ENCODE measurements around the gene PCNT. TPM values are rescaled to one million over a fixed set of nuclear protein-coding genes. Genes with fewer than 3 reads are reported as not detected.

The PCNT gene
- total and polyA plus RNA-seq, 2 donors (not counting 1 experiment from before 2014, with no cell fraction given): 20.3 to 58.1 TPM

GRCh38 chr21:46349134-46349760 is 25.3 kb downstream of the PCNT start:
- Histone ChIP-seq H3K9ac (ENCODE audit: low read length) (no peak overlapping the region), H4K20me1 (ENCODE audit: control insufficient read depth, insufficient read depth, low read length, poor library complexity, severe bottlenecking) (no peaks in the 10 kb centered on the region), H3K9me3 (ENCODE audit: control extremely low read depth in 1 of 3, control insufficient read depth in 2 of 3, insufficient read depth in 1 of 3, low read length in 2 of 3) (no peaks in the 10 kb centered on the region), H2AFZ (ENCODE audit: insufficient read depth, low read depth, low read length, poor library complexity, severe bottlenecking) (no peak overlapping the region), H3K27ac (ENCODE audit: low read length in 2 of 2) (no peak overlapping the region), H3K4me1 (ENCODE audit: control insufficient read depth in 2 of 2, insufficient read depth in 2 of 2, low read length in 2 of 2) (no peaks in the 10 kb centered on the region), H3K36me3 (replicated peaks in 1 of 2; ENCODE audit: control extremely low read depth in 1 of 2, control insufficient read depth in 1 of 2, extremely low read depth in 1 of 2, insufficient read depth in 2 of 2, low read length in 1 of 2) (peaks cover 0 to 74% of the 10 kb centered on the region in 2 experiments), H3K79me2 (ENCODE audit: control insufficient read depth, insufficient read depth, low read length) (peaks cover 25% of the 10 kb centered on the region), H3K4me3 (ENCODE audit: control extremely low read depth in 1 of 5, extremely low read depth in 1 of 5, insufficient read depth in 1 of 5, low read depth in 2 of 5, low read length in 4 of 5) (no peak overlapping the region), H3K27me3 (replicated peaks in 1 of 4; ENCODE audit: control extremely low read depth in 1 of 4, control insufficient read depth in 3 of 4, insufficient read depth in 4 of 4, low read length in 3 of 4) (no peaks in the 10 kb centered on the region), H3K4me2 (replicated peaks; ENCODE audit: low read depth, low read length, poor library complexity, severe bottlenecking) (no peak overlapping the region)
- TF ChIP-seq EZH2 (IDR thresholded peaks at IDR 0.05; ENCODE audit: borderline replicate concordance, insufficient read depth, low read depth, low read length, poor library complexity, severe bottlenecking): no peak
- TF ChIP-seq CTCF (IDR thresholded peaks at IDR 0.05): no peak
- no peaks in the 10 kb centered on the region for H3K4me1 Mint-ChIP-seq
- ChIA-PET POLR2A (no interaction called here), CTCF (no interaction called here)
- intact Hi-C loops (cut with micrococcal nuclease): no loop called here
- no peak overlapping the region for H3K27ac Mint-ChIP-seq
- 98% methylated on average over 17 of the region's 17 CpGs for WGBS (ENCODE audit: insufficient coverage)
- H3K9me3 Mint-ChIP-seq (ENCODE audit: insufficient read depth): no peaks in the 10 kb centered on the region
- DNase-seq (no peak), ATAC-seq (ENCODE audit: low read depth) (no peak)
- no peaks in the 10 kb centered on the region for H3K27me3 Mint-ChIP-seq
- H3K4me3 Mint-ChIP-seq: no peak overlapping the region

DNA sequence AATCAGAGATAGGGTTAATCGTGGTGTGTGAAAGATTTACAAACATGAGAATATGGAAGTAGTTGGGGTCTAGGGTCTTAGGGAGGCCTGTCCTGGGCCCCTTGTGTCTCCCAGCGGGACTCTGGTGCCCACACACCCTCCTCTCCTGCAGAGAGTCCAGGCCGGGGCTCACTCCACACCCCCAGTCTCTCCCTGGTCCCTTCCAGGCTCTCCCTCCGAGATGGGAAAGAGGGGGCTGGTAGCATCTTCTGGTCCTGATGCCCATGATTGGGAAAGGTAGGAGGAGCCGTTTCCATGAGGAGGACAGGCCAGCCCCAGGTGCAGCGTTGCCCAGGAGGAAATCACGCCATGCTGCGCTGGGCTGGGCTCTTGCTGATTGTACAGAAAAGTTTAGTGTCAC is 26.6 kb downstream of the PCNT start:
- DNase-seq (no peak), ATAC-seq (ENCODE audit: low read depth) (no peak)
- H3K4me1 ChIP-seq (ENCODE audit: control insufficient read depth in 2 of 2, insufficient read depth in 2 of 2, low read length in 2 of 2): no peaks in the 10 kb centered on the region
- H3K9ac ChIP-seq (ENCODE audit: low read length): no peak overlapping the region
- peaks cover 13% of the 10 kb centered on the region for H3K79me2 ChIP-seq (ENCODE audit: control insufficient read depth, insufficient read depth, low read length)
- peaks cover 0 to 3% (median 0%) of the 10 kb centered on the region in 3 donors for H3K9me3 ChIP-seq (ENCODE audit: control extremely low read depth in 1 of 3, control insufficient read depth in 2 of 3, insufficient read depth in 1 of 3, low read length in 2 of 3)
- ChIA-PET POLR2A (no interaction called here), CTCF (no interaction called here)
- H4K20me1 ChIP-seq (ENCODE audit: control insufficient read depth, insufficient read depth, low read length, poor library complexity, severe bottlenecking): no peaks in the 10 kb centered on the region
- H3K9me3 Mint-ChIP-seq (ENCODE audit: insufficient read depth): no peaks in the 10 kb centered on the region
- H3K4me3 ChIP-seq (ENCODE audit: control extremely low read depth in 1 of 5, extremely low read depth in 1 of 5, insufficient read depth in 1 of 5, low read depth in 2 of 5, low read length in 4 of 5): no peak overlapping the region
- H2AFZ ChIP-seq (ENCODE audit: insufficient read depth, low read depth, low read length, poor library complexity, severe bottlenecking): no peak overlapping the region
- no peak overlapping the region for H3K27ac ChIP-seq (ENCODE audit: low read length in 2 of 2)
- no peak overlapping the region for H3K27ac Mint-ChIP-seq
- H3K27me3 Mint-ChIP-seq: no peaks in the 10 kb centered on the region
- no peaks in the 10 kb centered on the region for H3K4me1 Mint-ChIP-seq
- peaks cover 0 to 83% of the 10 kb centered on the region in 2 experiments for H3K36me3 ChIP-seq (replicated peaks in 1 of 2; ENCODE audit: control extremely low read depth in 1 of 2, control insufficient read depth in 1 of 2, extremely low read depth in 1 of 2, insufficient read depth in 2 of 2, low read length in 1 of 2)
- 100% methylated on average over 4 of the region's 8 CpGs for WGBS (ENCODE audit: insufficient coverage)
- TF ChIP-seq CTCF (IDR thresholded peaks at IDR 0.05) (no peak), EZH2 (IDR thresholded peaks at IDR 0.05; ENCODE audit: borderline replicate concordance, insufficient read depth, low read depth, low read length, poor library complexity, severe bottlenecking) (no peak)
- H3K27me3 ChIP-seq (replicated peaks in 1 of 4; ENCODE audit: control extremely low read depth in 1 of 4, control insufficient read depth in 3 of 4, insufficient read depth in 4 of 4, low read length in 3 of 4): no peaks in the 10 kb centered on the region
- no peak overlapping the region for H3K4me3 Mint-ChIP-seq
- H3K4me2 ChIP-seq (replicated peaks; ENCODE audit: low read depth, low read length, poor library complexity, severe bottlenecking): no peak overlapping the region
- intact Hi-C loops (cut with micrococcal nuclease): no loop called here

Measured in B cell (primary cell).